ENCODE measurements around the gene NEUROG2. TPM values are rescaled to one million over a fixed set of nuclear protein-coding genes. Genes with fewer than 3 reads are reported as not detected.

The NEUROG2 gene
- total RNA-seq, 2 experiments from 2014 or later = 0.13 to 0.16 TPM

DNA sequence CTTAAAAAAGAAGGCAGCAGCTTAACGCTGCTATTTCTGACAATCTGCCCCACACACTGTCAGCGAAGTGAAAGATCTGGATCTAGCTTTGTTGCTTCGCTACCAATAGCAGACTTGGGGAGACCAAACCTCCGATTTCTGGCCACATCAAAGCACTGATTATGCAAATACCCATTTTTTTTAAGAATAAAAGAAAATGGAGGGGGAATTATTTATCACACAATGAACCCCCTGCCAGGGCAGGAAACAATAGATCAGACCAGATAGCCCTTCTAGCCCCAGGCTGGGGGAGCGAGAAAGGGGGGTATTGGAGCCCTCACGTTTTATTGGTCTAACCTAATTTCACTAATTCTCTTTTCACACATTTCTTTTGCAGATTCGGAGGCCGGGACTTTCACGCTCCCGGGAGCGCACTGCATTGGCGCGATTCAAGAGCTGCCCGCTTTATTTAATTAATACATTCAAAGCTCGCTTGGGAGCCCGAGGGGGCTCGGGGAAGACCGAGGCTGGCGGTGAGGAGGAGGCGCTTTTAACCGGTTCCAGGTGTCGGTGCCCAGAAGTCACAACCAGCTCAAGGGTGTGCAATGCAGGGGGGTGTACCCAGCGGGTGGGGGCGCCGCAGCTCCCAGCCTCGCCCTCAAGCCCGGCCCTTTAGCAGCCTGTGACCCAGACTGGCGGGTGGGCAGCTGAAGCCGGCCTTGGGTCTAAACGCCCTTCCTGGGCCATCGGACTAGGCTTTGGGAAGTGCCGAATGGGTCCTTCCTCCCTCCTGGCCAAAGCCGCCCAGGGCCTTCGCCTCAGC lies 5.5 kb downstream of the NEUROG2 start:
- no peak overlapping the region for H3K27ac Mint-ChIP-seq
- ChIA-PET POLR2A (no interaction called here), CTCF (interaction anchor here (1.0 to 5.8 kb wide), 3 partner anchors 12 to 411 kb away, joined by 6 to 65 read pairs (median 6); no protein-coding TSS in a partner anchor)
- peaks cover 35% of the 10 kb centered on the region for H3K4me1 Mint-ChIP-seq (ENCODE audit: low read depth)
- TF ChIP-seq, protein P1, sequence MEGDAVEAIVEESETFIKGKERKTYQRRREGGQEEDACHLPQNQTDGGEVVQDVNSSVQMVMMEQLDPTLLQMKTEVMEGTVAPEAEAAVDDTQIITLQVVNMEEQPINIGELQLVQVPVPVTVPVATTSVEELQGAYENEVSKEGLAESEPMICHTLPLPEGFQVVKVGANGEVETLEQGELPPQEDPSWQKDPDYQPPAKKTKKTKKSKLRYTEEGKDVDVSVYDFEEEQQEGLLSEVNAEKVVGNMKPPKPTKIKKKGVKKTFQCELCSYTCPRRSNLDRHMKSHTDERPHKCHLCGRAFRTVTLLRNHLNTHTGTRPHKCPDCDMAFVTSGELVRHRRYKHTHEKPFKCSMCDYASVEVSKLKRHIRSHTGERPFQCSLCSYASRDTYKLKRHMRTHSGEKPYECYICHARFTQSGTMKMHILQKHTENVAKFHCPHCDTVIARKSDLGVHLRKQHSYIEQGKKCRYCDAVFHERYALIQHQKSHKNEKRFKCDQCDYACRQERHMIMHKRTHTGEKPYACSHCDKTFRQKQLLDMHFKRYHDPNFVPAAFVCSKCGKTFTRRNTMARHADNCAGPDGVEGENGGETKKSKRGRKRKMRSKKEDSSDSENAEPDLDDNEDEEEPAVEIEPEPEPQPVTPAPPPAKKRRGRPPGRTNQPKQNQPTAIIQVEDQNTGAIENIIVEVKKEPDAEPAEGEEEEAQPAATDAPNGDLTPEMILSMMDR (IDR thresholded peaks at IDR 0.05) = no peak
- H3K27me3 Mint-ChIP-seq = peaks cover 78% of the 10 kb centered on the region
- intact Hi-C loops (cut with micrococcal nuclease) = loop anchor here (10.0 kb wide), 1 partner anchor 1876 kb away; no protein-coding TSS in a partner anchor
- H3K36me3 Mint-ChIP-seq (ENCODE audit: low read depth) = peaks cover 10% of the 10 kb centered on the region
- DNase-seq (peak; percentile 16), ATAC-seq (no peak)
- no peak overlapping the region for H3K4me3 Mint-ChIP-seq
- peaks cover 6% of the 10 kb centered on the region for H3K9me3 Mint-ChIP-seq

DNA sequence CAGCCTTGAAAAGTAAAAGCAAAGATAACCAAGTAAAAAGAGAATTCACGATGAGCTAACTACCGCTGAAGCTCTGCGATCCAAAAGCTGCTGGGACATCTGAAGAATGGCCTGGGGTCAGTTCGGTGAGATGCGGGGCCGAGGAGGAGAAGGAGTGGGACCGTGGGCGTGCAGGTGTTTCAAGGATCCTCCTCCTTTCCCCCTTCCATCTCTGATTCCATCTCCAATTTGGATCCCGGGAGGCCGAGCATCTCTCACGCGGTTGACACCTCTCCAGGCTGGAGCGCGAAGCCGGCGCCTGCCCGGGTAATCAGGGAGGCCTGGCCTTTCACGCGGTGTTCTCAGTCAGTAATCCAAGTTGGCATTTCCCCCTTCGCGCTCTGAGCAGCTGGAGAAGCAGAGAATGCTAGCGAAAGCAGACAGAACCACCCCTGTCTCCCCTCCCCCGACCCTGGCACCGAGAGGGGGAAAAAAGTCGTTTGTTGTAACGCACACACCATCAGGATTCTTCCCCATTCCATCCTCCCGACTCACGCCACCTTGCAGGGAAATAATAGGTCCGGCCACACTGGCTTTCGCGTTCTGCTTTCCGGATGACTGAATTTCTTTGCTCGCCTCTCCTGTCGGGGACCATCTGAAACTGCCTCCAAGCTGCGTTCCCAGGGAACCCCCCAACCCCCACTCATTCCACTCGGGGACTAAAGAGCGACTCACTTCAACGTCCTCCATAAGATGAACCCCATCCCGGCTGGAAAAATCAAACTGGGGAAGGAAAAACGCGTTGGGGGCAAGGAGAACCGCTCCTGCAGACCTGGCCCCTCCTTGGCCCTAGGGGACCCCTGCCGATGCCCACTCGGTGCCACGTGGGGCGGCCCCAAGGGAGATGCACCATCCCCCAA lies 6.5 kb downstream of the NEUROG2 start:
- Mint-ChIP-seq H3K27ac (no peak overlapping the region), H3K27me3 (peaks cover 74% of the 10 kb centered on the region), H3K4me1 (ENCODE audit: low read depth) (peaks cover 31% of the 10 kb centered on the region), H3K9me3 (peaks cover 6% of the 10 kb centered on the region), H3K36me3 (ENCODE audit: low read depth) (peaks cover 8% of the 10 kb centered on the region), H3K4me3 (peak overlapping the region; percentile 7)
- POLR2A ChIA-PET = no interaction called here
- ATAC-seq (no peak), DNase-seq (peak; percentile 26)
- TF ChIP-seq, protein P1 (IDR thresholded peaks at IDR 0.05) = no peak
- CTCF ChIA-PET = interaction anchor here (0.8 to 5.8 kb wide), 4 partner anchors 8 to 409 kb away, joined by 3 to 65 read pairs (median 5); no protein-coding TSS in a partner anchor
- intact Hi-C loops (cut with micrococcal nuclease) = loop anchor here (10.0 kb wide), 1 partner anchor 1875 kb away; no protein-coding TSS in a partner anchor

DNA sequence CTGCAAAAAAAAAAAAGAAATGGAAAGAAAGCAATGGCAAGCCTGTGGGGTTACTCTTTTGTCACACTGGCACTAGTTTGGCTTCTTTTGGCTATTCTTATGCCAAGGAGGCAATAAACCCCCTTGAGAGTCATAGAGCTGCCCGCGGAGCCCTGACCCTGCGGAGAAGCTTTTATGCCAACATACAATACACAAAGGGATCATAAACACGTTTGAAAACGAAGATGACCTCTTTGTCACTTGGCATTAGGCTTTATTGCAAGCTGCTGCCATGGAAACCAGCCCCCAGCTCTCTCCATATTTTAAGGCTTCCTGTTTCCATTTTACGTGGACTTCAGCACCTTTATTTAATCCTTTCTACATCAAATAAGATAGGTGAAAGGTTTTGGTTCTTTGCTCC lies 7.6 kb downstream of the NEUROG2 start:
- POLR2A ChIA-PET = no interaction called here
- peaks cover 8% of the 10 kb centered on the region for H3K36me3 Mint-ChIP-seq (ENCODE audit: low read depth)
- peaks cover 23% of the 10 kb centered on the region for H3K4me1 Mint-ChIP-seq (ENCODE audit: low read depth)
- no peak overlapping the region for H3K27ac Mint-ChIP-seq
- no peak for ATAC-seq
- TF ChIP-seq, protein P1 (IDR thresholded peaks at IDR 0.05) = no peak
- no peak overlapping the region for H3K4me3 Mint-ChIP-seq
- H3K9me3 Mint-ChIP-seq = peaks cover 6% of the 10 kb centered on the region
- H3K27me3 Mint-ChIP-seq = peaks cover 70% of the 10 kb centered on the region
- intact Hi-C loops (cut with micrococcal nuclease) = no loop called here
- no peak for DNase-seq
- CTCF ChIA-PET = interaction anchor here (1.5 to 5.8 kb wide), 2 partner anchors 14 to 408 kb away, joined by 4 to 65 read pairs; no protein-coding TSS in a partner anchor

DNA sequence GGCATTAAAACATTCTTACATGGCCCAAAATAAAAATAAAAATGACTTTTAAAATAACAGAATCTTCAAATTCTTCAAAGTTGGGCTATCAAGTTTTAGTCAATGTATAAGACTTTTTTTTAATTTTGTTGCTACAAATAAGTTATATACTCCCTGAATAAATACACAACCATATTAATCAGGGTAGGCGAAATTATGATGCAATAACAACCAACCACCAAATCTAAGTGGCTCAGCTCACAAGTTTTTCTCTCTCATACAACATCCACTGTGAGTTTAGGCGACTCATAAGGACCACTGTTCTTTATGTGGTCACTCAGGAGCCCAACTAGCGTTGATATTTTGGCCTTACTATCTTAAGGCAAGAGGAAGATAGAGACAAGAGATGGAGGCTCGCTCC lies 11.2 kb downstream of the NEUROG2 start:
- H3K4me1 Mint-ChIP-seq (ENCODE audit: low read depth) = peaks cover 9% of the 10 kb centered on the region
- no peak for ATAC-seq
- ChIA-PET POLR2A (no interaction called here), CTCF (interaction anchor here (1.6 to 2.9 kb wide), 3 partner anchors 10 to 405 kb away, joined by 4 to 19 read pairs (median 4); no protein-coding TSS in a partner anchor)
- intact Hi-C loops (cut with micrococcal nuclease) = no loop called here
- H3K27me3 Mint-ChIP-seq = peaks cover 57% of the 10 kb centered on the region
- no peaks in the 10 kb centered on the region for H3K36me3 Mint-ChIP-seq (ENCODE audit: low read depth)
- H3K9me3 Mint-ChIP-seq = no peaks in the 10 kb centered on the region
- TF ChIP-seq, protein P1 (IDR thresholded peaks at IDR 0.05) = no peak
- no peak overlapping the region for H3K27ac Mint-ChIP-seq
- no peak for DNase-seq
- no peak overlapping the region for H3K4me3 Mint-ChIP-seq
